GM12801 (cell line): Measurements from ENCODE around the gene FGF8.

Experiments
- CTCF ChIP-seq: IDR thresholded peaks from one replicate; pipeline ENCODE4 v1.5.1; 2011; ENCODE audit warnings: control low read depth; ENCODE audit not compliant: insufficient read length; ENCODE audit errors: extremely low read depth

The FGF8 gene

DNA sequence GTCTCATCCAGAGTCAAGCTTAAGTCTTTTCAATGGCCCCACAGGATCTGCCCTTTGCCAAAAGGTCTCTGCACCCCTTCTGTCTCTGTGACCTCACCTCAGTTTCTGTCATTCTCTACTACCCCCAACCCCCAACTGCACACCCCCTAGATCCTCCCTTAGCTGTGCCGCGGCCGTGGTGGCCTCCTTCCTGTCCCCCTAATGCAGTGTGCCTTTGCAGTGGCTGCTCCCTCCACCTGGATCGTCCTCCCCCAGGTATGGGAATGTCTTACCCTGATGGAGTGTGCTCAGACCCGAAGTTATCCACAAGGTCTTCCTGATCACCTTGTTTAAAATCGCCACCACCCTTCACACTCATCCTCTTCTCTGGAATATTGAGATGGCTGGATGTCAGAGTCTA lies 9.6 kb downstream of the FGF8 start:
- no peak for TF ChIP-seq CTCF

DNA sequence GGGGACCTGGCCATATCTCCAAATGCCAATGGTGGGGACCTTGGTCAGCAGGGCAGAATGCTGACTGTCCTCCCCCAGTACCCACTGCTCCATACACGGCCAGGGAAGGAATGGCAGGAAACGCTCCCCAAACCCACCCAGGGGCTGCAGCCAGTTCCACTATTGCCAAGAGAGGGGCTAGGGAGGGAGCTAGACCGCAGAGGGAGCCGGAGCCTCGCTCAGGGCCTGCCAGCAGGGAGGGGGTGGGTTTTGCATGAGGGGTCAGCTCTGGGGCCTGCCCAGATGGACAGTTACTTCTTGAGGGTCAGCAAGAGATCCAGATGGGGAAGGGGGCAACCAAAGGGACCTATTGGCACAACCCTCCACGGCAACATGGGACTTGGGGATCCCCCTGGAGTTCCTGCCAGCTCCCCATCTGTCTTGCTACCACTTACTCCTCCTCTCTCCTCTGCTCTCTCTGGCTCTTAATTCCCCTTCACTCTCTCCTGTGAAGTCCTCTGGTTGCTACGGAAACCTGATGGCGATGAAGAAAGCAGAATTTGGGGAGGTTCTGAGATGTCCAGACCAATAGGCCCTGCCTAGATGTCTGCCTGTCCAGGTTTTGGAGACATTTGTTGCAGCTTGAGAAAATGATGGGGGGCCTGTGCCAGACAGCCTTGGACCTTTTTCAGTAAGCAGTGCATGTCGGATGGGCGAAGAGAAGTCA lies 12.6 kb downstream of the FGF8 start:
- TF ChIP-seq CTCF: no peak

DNA sequence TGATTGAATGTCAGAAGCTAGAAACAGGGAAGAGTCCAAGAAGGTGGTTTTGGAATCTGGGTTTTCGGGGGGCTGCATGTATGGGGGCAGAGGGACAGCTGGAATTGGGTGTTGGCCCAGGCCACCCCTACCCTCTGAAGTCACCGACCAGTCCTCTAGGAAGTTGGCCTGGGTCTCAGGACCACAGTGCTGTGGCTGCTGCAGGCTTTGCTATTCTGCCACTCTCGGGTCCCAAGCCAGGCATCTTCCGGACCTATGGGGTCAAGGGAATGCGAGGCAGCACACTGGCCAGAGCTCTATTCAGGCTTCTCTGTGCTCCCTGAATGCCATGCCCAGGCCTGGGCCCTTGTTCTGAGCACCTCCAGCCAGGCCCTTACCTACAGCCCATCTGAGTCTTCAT lies 13.2 kb downstream of the FGF8 start:
- no peak for TF ChIP-seq CTCF

DNA sequence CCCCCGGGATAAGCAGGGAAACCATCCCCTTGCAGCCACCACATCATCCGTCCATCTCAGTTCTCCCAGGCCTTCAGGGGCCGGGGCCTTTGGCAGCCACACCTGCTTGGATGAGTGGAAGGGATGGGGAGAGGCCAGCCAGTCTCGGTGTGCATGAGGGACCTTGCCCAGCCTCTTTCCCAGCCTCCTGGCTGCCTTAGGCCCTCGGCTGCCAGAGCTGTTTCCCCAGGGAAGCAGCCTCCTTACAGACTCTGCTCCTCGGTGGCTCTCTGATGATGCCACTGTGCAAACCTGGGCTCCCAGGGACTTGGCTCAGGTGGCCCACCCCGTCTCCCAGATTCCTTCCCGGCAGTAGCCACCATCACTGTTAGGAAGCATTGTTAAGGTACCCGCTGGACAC lies 14.7 kb downstream of the FGF8 start:
- no peak for TF ChIP-seq CTCF

DNA sequence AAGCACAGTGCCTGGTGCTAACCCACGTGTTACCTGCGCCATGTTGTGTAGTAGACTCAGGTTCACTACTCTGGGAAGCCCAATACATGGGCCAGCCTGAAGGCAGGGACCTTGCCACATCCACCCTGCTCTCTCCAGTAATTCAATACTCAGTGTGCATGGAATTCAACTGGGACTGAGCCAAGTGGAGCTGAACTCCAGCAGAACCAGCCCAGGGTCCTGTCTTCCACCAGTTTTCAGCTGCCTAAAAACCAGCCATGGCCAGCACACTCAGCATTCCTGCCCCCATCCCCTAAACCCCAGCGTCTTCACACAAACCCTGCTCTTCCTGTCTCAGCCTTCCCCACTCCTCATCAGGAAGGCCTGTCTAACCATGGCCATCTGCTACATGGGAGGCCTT lies 15.4 kb downstream of the FGF8 start:
- TF ChIP-seq CTCF: no peak

- TF ChIP-seq CTCF: no peak
Observed at GRCh38 chr10:101759309-101760247, 16.3 kb downstream of the FGF8 start.

GRCh38 chr10:101758858-101759257 lies 17.1 kb downstream of the FGF8 start:
- no peak for TF ChIP-seq CTCF
